Fibroblast of lung (primary cell): Measurements from ENCODE around the gene POC1B.

ENCODE experiments used
- EZH2 ChIP-seq: IDR thresholded peaks from 2 replicates; pipeline ENCODE4 v1.5.1; 2012; ENCODE audit warnings: low read length, control low read depth, mild to moderate bottlenecking; ENCODE audit errors: missing control alignments
- TF ChIP-seq, protein P1 (sequence below), 2 donors: IDR thresholded peaks in 1 of 2; conservative IDR thresholded peaks in 1 of 2; 1 replicate in 1 of 2; 2 replicates in 1 of 2; pipeline ENCODE4 v1.5.1; 2011 to 2012; ENCODE audit warnings: low read length in 2 of 2, control low read depth in 1 of 2, inconsistent platforms in 1 of 2, low read depth in 1 of 2, mild to moderate bottlenecking in 1 of 2

DNA sequence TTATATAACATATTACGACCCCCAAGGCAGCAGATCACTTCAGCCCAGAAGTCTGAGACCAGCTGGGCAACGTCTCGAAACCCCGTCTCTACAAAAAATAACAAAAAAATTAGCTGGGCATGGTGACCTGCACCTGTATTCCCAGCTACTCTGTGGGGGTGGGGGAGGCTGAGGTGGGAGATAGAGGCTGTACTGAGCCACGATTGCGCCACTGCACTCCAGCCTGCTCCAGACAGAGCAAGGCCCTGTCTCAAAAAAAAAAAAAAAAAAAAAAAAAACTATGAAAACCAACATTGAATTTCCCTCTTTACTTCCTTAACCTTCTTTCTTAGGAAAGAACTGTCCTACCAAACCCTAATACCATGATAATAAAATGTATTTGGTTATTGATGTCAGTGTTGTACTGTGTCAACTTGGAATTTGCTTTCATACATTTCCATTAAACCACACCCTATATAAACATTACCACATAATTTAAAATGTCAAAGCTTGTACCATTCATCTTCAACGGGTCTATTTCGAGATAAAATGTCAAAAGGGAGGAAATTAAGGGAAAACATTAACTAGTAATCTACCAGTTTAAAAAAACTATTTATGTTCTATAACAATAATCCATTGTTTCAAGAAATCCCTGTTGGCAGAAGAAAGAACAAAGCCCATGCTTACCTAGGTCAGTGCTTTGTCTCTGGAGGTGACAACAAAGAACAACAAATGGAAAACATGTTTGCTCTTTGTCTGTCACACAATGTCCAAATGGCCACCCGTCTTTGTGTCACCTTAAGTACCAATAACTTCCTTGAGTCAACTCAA is 18.6 kb downstream of the POC1B start:
- no peak for TF ChIP-seq EZH2
- TF ChIP-seq, protein P1, sequence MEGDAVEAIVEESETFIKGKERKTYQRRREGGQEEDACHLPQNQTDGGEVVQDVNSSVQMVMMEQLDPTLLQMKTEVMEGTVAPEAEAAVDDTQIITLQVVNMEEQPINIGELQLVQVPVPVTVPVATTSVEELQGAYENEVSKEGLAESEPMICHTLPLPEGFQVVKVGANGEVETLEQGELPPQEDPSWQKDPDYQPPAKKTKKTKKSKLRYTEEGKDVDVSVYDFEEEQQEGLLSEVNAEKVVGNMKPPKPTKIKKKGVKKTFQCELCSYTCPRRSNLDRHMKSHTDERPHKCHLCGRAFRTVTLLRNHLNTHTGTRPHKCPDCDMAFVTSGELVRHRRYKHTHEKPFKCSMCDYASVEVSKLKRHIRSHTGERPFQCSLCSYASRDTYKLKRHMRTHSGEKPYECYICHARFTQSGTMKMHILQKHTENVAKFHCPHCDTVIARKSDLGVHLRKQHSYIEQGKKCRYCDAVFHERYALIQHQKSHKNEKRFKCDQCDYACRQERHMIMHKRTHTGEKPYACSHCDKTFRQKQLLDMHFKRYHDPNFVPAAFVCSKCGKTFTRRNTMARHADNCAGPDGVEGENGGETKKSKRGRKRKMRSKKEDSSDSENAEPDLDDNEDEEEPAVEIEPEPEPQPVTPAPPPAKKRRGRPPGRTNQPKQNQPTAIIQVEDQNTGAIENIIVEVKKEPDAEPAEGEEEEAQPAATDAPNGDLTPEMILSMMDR (conservative IDR thresholded peaks at IDR 0.05 in 1 of 2, IDR thresholded peaks at IDR 0.05 in 1 of 2; ENCODE audit: low read depth in 1 of 2, low read length in 2 of 2) = no peak
